SU-DHL-6 (cell line): ENCODE data around the gene CDKAL1.

Experiments used
- EZH2phosphoT487 ChIP-seq: fragments of 200-600 bp; sonication (generic), shearing (Covaris generic); conservative IDR thresholded peaks from 2 replicates; pipeline ENCODE4 v1.6.1; 2018; ENCODE audit warnings: mild to moderate bottlenecking, antibody characterized with exemption, low read length, moderate library complexity, mixed read lengths
- TF ChIP-seq, protein P1 (sequence below): fragments of 200-600 bp; sonication (generic); IDR thresholded peaks from one replicate; pipeline ENCODE4 v1.5.1; 2017; ENCODE audit warnings: antibody characterized with exemption, mild to moderate bottlenecking, low read length, moderate library complexity; ENCODE audit not compliant: insufficient read depth, poor library complexity, severe bottlenecking

DNA sequence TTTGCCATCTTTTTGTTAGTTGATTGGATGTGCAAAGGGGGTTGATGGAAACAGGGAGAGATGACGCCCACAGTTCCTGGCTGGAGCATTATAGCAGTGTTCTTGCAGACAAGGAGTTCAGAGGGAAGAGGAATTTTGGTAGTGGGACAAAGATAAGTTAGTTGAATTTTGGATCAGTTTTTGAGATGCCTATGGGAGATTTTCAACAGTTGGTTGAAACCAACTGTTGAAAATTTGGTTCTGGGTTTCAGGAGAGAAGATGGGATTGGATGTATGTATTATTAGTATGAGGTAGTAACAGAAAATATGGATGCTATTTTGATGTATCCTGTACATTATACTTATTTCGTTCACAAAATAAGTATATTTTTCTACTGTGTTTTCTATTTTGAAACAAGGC lies 274.2 kb downstream of the CDKAL1 start:
- TF ChIP-seq, protein P1, sequence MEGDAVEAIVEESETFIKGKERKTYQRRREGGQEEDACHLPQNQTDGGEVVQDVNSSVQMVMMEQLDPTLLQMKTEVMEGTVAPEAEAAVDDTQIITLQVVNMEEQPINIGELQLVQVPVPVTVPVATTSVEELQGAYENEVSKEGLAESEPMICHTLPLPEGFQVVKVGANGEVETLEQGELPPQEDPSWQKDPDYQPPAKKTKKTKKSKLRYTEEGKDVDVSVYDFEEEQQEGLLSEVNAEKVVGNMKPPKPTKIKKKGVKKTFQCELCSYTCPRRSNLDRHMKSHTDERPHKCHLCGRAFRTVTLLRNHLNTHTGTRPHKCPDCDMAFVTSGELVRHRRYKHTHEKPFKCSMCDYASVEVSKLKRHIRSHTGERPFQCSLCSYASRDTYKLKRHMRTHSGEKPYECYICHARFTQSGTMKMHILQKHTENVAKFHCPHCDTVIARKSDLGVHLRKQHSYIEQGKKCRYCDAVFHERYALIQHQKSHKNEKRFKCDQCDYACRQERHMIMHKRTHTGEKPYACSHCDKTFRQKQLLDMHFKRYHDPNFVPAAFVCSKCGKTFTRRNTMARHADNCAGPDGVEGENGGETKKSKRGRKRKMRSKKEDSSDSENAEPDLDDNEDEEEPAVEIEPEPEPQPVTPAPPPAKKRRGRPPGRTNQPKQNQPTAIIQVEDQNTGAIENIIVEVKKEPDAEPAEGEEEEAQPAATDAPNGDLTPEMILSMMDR, result no peak
- TF ChIP-seq EZH2phosphoT487, result no peak
